RPMI7951 (cell line): Measurements from ENCODE around the gene ZFHX2. TPM values are rescaled to one million over a fixed set of nuclear protein-coding genes. Genes with fewer than 3 reads are reported as not detected.

Experiments used
- DNase-seq: peaks from one replicate; pipeline ENCODE4 v3.0.0-alpha.2; 2012; ENCODE audit warnings: low read depth
- total RNA-seq: library from RNA; depleted of rRNA; stranded (reverse); fragments of >200 nt; shearing (Covaris generic); gene quantifications from 2 replicates; pipeline ENCODE4 v1.2.3, GENCODE V29; 2014

The ZFHX2 gene
- total RNA-seq, 1 experiment from 2014 or later, result not detected

GRCh38 chr14:23559926-23560520 is 8.5 kb upstream of the ZFHX2 start:
- no peak for DNase-seq

GRCh38 chr14:23559010-23559925 is 7.7 kb upstream of the ZFHX2 start:
- peak; percentile 32 for DNase-seq

DNA sequence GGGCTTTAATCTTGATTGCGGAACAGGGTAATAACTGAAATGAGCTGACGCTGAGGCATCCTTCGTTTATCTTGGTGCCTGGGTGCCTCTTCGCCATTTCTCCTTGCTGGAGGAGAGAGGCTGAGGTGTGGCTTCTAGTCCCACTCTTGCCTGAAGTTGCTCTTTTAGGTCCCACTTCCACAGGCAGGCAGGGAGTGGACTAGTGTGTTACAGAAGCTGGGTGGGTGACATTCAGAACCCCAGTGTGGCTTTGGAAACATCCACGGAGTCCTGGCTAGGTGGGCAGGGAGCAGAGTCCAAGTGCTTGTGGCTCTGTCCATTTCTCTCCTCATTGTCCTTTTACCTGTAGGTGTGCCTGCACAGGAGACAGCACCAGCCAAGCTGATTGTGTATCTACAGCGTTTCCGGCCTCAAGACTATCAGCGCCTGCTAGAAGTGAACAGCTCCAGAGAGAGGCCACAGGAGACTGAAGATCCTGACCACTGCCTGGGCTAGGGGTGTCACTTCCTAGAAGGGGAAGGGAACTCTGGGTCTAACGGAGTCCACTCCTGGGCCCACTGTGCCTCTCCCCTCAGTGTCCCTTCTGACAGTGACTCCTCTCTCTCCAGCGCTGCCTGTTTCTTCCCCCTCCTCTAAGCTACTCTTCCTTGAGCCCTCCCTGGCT is 6.9 kb upstream of the ZFHX2 start:
- DNase-seq, result no peak

DNA sequence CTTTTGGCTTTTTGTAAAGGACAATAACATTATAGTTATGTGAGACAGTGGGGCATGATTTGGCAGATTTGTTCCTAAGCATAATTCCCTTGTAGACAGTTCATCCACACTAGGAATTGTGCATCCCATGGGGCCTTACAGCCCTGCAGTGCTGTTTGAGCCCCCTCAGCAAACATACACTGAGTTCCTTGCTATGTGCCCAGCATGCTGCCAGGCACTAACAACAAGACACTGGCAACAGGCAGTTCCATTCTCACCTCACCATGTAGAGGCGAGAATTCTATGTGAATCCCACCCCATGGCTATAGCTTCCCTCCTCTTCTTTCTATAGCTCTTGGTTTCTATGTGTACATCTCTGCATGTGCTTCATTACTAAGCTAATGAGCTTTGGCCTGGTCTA is 6.4 kb upstream of the ZFHX2 start:
- no peak for DNase-seq

- no peak for DNase-seq
Observed at GRCh38 chr14:23557521-23557920, 6.0 kb upstream of the ZFHX2 start.

GRCh38 chr14:23556700-23557440 is 5.3 kb upstream of the ZFHX2 start:
- DNase-seq, result no peak

- DNase-seq, result peak; percentile 84
Observed at GRCh38 chr14:23555882-23556699, 4.5 kb upstream of the ZFHX2 start, which contains the start of gene THTPA. THTPA (plus strand) TSS chr14:23556271; CDS start chr14:23556758, 487 bp downstream.

DNA sequence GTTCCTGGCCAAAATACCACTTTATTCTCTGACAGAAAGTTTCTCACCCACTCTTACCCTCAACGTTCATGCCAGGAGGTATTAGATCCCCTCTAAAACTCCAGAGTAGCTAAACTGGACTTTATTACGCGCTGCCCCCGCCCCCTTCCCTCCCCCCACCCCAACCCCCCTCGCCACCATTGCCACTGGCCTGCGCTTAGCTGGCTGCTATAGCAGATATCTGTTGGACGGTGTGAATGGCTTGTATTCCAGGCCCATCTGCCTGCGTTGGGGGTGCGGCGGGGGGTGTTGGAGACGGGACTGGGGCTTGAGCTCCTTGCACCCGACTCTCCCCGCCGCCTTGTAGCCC is 3.9 kb upstream of the ZFHX2 start:
- no peak for DNase-seq

DNA sequence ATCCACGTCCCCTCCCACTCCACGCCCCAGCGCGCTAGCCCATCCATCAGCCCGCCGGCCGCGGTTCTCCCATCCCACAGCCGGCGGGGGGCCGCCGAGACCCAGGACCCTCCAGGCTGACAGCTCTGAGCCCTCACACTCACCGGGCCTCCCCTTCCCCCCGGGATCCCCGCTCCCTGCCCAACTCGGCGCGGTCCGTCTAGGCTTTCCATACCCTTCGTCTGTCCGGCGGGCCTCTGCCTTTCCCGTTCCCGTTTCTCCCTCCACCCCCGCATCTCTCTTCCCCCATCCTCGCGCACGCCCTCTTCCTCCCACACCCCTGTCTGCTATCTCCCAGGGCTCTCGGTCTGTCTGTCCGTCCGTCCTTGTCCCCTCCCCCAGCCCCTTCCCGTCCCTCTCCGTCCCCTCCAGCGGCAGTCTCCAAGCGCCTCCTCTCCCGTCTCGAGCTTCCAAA is 726 bp downstream of the ZFHX2 start:
- no peak for DNase-seq

- DNase-seq, result no peak
Observed at GRCh38 chr14:23550131-23550811, 1.3 kb downstream of the ZFHX2 start.

GRCh38 chr14:23548351-23549318 is 2.9 kb downstream of the ZFHX2 start:
- DNase-seq, result no peak

GRCh38 chr14:23547924-23548323 is 3.6 kb downstream of the ZFHX2 start:
- DNase-seq, result no peak

- DNase-seq, result no peak
Observed at GRCh38 chr14:23546450-23547035, 5.0 kb downstream of the ZFHX2 start.

- DNase-seq, result no peak
Observed at GRCh38 chr14:23545740-23546365, 5.7 kb downstream of the ZFHX2 start.

GRCh38 chr14:23544511-23545447 is 6.8 kb downstream of the ZFHX2 start:
- DNase-seq, result no peak

- no peak for DNase-seq
Observed at GRCh38 chr14:23543403-23543802, 8.2 kb downstream of the ZFHX2 start.

GRCh38 chr14:23542261-23542660 is 9.3 kb downstream of the ZFHX2 start:
- no peak for DNase-seq
